Activated CD4-positive, alpha-beta T cell treated with anti-CD3 and anti-CD28 coated beads, Interleukin-2, Interleukin-4, amounts not matched to agents 100 ng/mL and 50 ng/mL, durations not matched to agents 16 hours and 8 hours (primary cell): ENCODE results near the gene SEPTIN2.
A peak's percentile ranks its signal among the peaks of the same experiment; 100 is the strongest.
"Not testable (repeated sequence)": the region's sequence is repeated elsewhere in the genome, so short reads cannot be mapped to it uniquely, and the experiment has no call there.

ENCODE experiments used
- DNase-seq: peaks from one replicate; pipeline ENCODE4 v3.0.0-alpha.2; 2020; ENCODE audit warnings: low spot score

SEPTIN2 gene

GRCh38 chr2:241288324-241288888, 27.3 kb upstream of the SEPTIN2 start:
- DNase-seq, result no peak

GRCh38 chr2:241289053-241289452, 26.7 kb upstream of the SEPTIN2 start:
- DNase-seq, result no peak

DNA sequence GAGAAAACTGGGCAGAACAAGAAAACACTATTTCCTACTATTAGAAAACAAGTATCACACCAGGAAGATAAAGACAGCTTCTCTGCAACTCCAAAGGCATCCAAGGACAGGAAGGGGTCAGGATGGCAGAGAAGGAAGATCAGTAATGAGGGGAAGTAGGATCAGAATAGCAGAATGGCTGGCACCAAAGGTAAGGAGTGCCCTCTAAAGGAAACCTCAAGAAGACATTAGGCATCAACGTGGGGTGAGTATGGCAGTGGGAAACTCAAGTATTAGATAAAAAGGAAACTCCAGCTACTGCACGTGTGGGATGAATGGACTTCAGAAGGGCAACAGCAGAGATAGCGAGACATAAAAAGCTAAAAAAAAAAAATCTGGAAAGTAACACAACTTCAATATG, 26.1 kb upstream of the SEPTIN2 start:
- DNase-seq, result no peak

- no peak for DNase-seq
These were observed 24.6 kb upstream of the SEPTIN2 start for GRCh38 chr2:241291153-241291552.

GRCh38 chr2:241291977-241292376, 23.7 kb upstream of the SEPTIN2 start:
- DNase-seq, result no peak

DNA sequence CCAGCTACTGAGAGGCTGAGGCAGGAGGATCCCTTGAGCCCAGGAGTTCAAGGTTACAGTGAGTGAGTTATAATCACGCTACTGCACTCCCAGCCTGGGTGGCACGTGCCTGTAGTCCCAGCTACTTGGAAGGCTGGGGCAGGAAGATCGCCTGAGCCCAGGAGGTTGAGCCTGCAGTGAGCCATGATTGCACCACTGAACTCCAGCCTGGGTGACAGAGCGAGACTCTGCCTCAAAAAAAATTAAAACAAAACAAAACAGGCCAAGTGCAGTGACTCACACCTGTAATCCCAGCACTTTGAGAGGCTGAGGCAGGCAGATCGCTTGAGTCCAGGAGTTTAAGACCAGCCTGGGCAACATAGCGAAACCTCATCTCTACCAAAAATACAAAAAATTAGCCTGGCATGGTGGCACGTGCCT, 22.3 kb upstream of the SEPTIN2 start:
- DNase-seq, result not testable (repeated sequence)

- no peak for DNase-seq
These were observed 20.2 kb upstream of the SEPTIN2 start for GRCh38 chr2:241295326-241296095.

DNA sequence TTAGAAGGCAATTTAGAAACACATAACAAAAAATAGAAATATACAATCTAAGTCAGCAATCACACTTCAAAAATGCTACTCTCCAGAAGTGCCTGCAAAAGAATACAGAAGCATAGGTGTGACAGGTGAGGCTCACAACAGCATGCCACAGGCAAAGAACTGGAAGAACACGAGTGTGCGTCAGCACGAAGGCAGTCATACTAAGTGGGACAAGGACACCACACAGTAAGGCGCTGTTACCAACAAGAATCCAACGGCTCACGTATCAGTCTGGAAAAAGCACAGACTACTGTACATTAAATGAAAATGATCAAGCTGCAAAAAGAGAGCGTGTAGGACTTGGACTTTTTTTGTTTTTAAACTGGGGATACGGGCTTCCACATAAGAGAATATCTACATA, 19.0 kb upstream of the SEPTIN2 start:
- no peak for DNase-seq

DNA sequence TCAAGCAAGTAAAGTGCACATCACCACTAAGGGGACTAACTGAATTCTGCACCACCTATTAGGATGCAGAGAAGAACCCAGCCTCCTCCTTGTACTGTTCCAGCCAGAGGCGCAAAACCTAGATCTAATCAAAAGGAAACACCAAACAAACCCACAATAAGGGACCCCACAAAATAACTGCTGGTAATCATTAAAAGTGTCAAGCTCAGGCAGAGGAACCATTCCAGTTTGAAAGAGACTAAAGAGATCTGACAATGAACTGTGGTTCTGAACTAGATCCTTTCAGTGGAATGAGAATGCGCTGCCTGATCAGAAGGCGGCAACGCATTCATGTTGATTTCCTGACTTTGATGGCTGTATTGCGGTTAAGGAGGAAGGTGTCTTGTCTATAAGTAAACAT, 17.1 kb upstream of the SEPTIN2 start:
- DNase-seq, result no peak

DNA sequence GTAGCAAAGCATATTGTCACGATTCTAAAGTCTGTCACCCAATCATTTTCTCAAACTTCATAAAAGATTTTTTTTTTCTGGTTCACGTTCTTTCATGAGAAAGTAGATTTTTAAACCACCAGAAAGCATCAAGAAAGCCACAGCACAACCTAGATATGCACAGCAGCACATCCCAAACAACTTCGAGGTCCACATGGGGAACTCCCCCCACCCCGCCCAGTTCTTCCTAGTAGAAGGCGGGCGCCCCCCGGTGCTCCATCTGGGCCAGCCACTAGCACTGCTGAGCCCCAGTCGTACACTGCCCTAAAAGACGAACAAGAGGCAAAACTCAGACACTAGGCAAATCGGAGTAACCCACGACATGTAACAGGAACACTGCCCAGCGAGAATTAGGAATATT, 15.7 kb upstream of the SEPTIN2 start:
- no peak for DNase-seq

DNA sequence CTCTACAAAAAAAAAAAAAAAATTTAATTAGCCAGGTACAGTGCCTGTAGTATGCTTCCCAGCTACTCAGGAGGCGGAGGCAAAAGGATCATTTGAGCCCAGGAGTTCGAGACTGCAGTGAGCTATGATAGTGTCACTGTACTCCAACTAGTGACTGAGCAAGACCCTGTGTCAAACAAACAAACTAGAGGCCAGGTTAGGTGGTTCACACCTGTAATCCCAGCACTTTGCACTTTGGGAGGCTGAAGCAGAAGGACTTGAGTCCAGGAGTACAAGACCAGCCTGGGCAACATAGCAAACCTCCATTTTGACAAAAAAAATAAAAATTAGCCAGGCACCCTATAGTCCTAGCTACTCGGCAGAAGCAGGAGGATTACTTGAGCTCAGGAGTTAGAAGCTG, 13.6 kb upstream of the SEPTIN2 start:
- no peak for DNase-seq

DNA sequence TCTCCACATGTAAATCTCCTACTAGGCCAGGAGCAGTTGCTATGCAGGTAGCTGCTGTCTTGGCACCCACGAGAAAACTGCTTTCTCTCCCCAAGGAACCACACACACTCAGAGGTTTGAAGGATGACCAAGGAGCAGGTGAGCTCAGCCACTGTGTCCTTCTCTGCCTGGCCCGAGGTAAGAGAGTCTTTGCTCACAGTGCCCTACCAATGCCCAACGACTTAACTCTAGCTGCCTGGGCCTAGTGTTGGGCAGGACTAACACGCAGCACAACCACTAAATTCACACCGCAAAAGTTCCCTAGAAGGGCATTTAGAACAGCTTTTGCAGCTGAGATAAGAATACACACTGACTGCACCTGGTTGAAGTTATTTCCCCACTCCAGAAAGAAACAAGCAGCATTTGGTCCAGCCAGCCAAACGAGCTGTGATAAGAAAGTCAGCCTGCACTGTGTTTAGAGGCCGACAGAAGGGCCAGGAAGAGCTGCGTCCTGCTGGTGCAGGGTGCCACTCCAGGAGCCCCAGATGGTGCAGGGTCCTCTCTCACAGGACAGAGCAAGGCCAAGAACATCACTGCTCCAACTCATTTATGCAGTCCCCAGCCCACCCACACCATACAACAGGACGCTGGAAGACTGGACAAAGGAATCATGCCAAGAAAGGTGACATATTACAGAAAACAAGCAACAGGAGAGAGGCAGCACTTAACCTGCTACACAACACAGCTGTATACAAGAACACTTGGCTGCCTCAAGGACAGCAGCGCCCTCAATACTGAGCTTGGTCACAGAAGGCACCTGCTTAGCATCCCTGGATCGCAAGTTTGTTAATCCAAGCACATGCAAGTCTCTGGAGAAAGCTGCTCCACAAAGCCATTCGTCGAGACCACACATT, 12.7 kb upstream of the SEPTIN2 start:
- DNase-seq, result no peak

DNA sequence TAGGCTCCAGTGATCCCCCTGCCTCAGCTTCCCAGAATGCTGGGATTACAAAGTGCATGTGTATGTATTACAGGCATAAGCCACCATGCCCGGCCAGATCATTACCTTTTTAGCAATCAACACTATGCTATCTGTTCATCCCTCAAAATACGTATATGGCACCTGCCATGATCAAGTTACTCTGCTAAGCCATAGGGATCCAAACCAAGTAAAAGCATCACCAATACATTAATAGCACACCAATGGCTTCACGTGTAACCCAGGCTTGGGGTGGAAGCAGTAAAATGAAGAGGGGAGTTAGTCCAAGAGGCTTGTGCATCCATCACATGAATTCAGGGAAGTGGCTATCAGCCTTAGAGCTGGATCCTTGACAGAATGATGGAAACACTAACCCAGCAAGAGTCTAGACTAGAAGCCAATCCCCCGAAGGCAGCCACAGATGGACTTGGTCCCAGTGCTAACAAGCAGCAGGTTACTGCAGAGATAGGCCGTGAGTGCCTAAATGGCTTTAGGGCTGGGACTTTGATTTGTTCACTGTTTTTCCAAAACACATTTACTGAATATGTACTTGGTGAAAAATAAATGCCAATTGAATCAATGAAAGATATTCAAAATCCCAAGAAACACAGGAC, 11.6 kb upstream of the SEPTIN2 start:
- DNase-seq, result no peak

DNA sequence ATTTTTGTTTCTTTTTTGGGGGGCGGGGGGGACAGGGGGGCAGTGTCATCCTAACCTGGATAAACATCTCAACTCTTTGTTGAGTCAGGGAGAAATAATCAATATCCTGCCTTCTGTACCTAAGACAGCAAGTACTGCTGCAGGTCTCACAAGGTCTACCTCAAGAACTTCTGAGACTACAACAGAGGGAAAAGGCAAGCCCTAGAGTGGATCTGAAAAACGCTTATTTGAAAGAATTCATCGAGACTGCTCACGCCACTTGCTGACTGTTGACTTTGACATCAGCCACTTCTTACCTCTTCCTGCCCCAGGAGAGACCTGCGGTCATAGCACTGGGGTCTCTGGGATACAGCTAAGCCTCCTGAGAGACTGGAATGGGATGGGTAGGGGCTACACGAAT, 8.7 kb upstream of the SEPTIN2 start:
- DNase-seq, result no peak

DNA sequence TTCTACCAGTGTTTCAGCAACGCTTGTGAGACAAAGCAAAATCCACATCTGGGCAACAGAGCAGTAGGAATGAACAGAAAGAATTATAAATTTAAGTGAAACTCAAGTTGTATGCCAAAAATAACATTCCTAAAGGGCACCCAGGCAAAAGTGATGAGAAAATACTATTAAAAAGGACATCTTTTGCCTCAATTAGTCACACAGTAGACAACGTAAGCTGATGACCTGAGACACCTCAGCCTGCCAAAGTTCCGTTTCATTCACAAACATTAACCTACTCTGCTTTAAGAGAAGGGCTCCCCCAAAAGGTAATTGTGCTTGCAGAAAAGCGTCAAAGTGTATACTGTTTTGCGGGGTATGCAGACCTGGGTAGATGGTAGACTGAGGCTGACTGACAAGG, 7.5 kb upstream of the SEPTIN2 start:
- no peak for DNase-seq

- DNase-seq, result no peak
These were observed 6.8 kb upstream of the SEPTIN2 start for GRCh38 chr2:241308832-241309500.

GRCh38 chr2:241309684-241310117, 6.0 kb upstream of the SEPTIN2 start:
- DNase-seq, result peak; percentile 73

DNA sequence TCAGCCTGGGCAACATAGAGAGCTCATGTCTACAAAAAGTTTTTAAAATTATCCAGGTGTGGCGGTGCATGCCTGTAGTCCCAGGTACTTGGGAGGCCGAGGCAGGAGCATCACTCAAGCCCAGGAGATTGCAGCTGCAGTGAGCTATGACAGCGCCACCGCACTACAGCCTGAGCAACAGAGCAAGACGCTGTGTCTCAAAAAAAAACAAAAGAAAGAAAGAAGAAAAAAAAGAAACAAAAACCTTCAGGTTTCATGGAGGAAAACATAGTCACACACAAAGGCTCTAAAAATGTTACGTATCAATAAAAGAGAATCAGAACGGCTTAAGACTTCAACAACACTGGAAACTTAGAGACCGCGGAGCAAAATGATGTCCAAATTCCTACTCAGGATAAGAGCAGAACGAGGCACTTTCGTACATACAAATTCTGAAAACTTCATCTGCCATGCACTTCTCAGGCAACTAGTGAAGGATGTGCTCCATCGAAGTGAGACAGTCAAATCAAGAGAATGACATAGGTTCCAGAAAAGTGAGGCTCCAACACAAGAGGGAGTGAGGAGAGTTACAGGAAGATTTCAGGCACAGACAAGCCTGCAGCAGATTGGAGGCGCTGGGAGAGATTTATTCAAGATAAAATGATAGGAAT, 4.7 kb upstream of the SEPTIN2 start:
- peak; percentile 33 for DNase-seq

DNA sequence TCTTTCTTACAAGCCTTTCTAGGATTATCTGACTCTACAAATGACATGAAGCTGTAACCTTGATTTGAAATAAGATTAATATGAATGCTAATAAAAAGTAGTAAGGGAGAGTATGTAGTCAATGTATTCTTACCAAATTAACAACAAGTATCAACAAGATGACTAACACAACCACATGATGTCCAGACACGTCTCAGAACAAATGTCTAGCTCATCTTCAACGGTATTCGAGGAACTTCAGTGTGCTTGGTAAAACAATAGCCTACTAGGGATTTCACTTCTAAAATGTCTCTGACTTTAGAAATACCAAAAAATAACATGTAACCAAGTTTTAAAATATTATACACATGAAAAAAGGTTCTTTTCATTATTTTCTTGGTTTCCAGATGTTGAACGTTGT, 3.6 kb upstream of the SEPTIN2 start:
- DNase-seq, result no peak

GRCh38 chr2:241313543-241314095, 2.1 kb upstream of the SEPTIN2 start:
- no peak for DNase-seq
